ENCODE data around the gene LILRA6.
"Not testable (repeated sequence)": the region's sequence is repeated elsewhere in the genome, so short reads cannot be mapped to it uniquely, and the experiment has no call there.

The LILRA6 gene

DNA sequence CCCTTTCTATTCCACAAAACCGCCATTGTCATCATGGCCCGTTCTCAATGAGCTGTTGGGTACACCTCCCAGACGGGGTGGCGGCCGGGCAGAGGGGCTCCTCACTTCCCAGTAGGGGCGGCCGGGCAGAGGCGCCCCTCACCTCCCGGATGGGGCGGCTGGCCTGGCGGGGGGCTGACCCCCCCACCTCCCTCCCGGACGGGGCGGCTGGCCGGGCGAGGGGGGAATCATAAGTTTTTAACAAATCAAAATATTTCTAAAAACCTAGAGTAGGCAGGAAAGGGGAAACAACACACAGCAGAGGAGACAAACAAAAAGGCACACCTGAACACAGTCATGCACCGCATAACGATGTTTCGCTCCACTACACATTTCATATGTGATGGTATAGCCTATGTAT, 27.9 kb downstream of the LILRA6 start:
- H3K4me1 Mint-ChIP-seq = peaks cover 14 to 24% of the 10 kb centered on the region in 2 donors
- H3K4me3 Mint-ChIP-seq; ATAC-seq (replicated peaks); H3K27me3 Mint-ChIP-seq; H3K27ac Mint-ChIP-seq; DNase-seq; H3K9me3 Mint-ChIP-seq: not testable (repeated sequence)
- peaks cover 41 to 43% of the 10 kb centered on the region in 2 donors for H3K36me3 Mint-ChIP-seq

- Mint-ChIP-seq H3K4me1 (peaks cover 19 to 29% of the 10 kb centered on the region in 2 donors), H3K36me3 (peaks cover 43 to 47% of the 10 kb centered on the region in 2 donors)
- H3K9me3 Mint-ChIP-seq; H3K4me3 Mint-ChIP-seq; ATAC-seq (replicated peaks); H3K27ac Mint-ChIP-seq; H3K27me3 Mint-ChIP-seq; DNase-seq: not testable (repeated sequence)
These were observed 28.4 kb downstream of the LILRA6 start for GRCh38 chr19:54214217-54214616.

- ATAC-seq (replicated peaks) = no peak
- Mint-ChIP-seq H3K4me3 (peak overlapping the region in 1 of 2 donors; percentile 18), H3K27me3 (no peaks in the 10 kb centered on the region), H3K9me3 (peaks cover 0 to 5% of the 10 kb centered on the region in 2 donors), H3K4me1 (peaks cover 48 to 52% of the 10 kb centered on the region in 2 donors), H3K27ac (peak overlapping the region; percentile 82), H3K36me3 (peaks cover 50 to 62% of the 10 kb centered on the region in 2 donors)
- no peak for DNase-seq
These were observed 31.4 kb downstream of the LILRA6 start for GRCh38 chr19:54211235-54211634.

DNA sequence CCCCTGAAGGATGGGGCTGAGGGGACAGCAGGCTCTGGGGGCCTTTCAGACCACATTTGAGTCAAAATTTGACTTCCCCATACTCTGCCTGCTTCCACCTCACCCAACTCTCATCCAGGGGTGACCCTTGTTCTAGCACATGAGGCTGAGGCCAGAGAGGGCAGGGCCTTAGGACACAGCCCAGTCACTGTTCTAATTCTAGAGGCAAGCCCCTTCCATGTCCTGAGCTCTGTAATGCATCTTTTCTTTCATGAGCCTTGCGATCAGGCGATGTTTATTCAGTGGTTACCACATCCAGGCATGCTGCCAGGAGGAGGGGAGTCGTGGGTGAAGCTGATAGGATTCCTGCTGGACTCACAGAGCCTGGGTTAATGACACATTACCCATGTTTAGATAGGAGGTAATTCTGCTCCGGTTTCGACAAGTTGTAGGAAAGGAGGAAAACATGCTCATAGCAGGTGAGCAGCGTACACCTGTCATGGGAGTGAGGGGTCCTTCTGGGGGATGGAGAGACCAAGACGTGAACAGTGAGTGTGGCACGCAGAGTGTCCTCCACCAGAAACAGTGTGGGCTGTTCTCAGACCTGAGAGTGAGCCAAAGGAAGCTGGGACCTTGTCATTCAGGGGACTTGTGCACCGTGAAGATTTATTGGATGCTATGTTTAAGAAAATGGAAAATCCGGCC, 32.6 kb downstream of the LILRA6 start:
- ATAC-seq (replicated peaks) (no peak), DNase-seq (no peak)
- peaks cover 54 to 65% of the 10 kb centered on the region in 2 donors for H3K4me1 Mint-ChIP-seq
- H3K4me3 Mint-ChIP-seq = peak overlapping the region; percentile 57 to 62
- no peaks in the 10 kb centered on the region for H3K27me3 Mint-ChIP-seq
- peaks cover 60 to 73% of the 10 kb centered on the region in 2 donors for H3K36me3 Mint-ChIP-seq
- peaks cover 0 to 5% of the 10 kb centered on the region in 2 donors for H3K9me3 Mint-ChIP-seq
- H3K27ac Mint-ChIP-seq = peak overlapping the region; percentile 99

DNA sequence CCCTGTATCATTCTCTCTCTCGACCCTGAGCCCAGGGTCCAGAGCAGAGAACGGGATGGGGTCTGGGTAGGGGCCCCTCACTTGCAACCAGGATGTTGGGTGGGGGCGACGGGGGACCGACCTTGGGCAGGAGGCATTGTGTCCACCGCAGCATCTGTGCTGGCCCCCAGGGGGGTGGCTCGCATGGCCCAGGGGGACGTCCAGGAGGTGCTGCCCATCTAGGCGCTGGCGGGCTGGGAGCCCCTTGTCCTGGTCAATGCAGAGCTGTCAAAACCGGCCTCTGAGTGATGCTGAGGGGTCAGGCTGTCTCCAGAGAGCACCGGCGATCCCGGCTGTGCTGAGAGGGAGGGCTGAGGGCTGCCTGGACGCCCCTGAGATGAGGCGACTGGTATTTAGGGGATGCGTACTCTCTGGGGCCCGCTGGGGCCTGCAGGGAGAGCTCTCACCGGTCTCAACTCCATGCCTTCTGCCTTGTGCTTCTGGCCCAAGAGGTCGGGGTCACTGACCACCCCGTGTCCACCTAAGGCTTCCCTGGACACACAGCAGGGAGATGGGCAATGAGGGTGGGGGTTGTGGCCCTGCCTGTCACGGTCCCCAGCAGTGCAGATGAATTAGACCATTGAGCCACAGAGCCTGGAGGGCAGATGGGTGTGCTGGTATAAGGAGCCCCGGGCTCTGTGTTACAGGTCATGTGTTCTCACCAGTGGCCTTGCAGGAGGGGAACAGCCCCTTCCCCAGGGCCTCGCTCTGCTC, 33.4 kb downstream of the LILRA6 start:
- Mint-ChIP-seq H3K27ac (peak overlapping the region; percentile 99), H3K4me3 (peak overlapping the region; percentile 57 to 62), H3K4me1 (peaks cover 57 to 72% of the 10 kb centered on the region in 2 donors), H3K36me3 (peaks cover 67 to 80% of the 10 kb centered on the region in 2 donors), H3K27me3 (no peaks in the 10 kb centered on the region), H3K9me3 (peaks cover 0 to 5% of the 10 kb centered on the region in 2 donors)
- no peak for DNase-seq
- no peak for ATAC-seq (replicated peaks)

- Mint-ChIP-seq H3K27me3 (no peaks in the 10 kb centered on the region), H3K36me3 (peaks cover 71 to 81% of the 10 kb centered on the region in 2 donors), H3K27ac (peak overlapping the region; percentile 99), H3K9me3 (peaks cover 0 to 5% of the 10 kb centered on the region in 2 donors), H3K4me1 (peaks cover 57 to 77% of the 10 kb centered on the region in 2 donors), H3K4me3 (peak overlapping the region; percentile 68 to 82)
- ATAC-seq (replicated peaks) (no peak), DNase-seq (no peak)
These were observed 33.9 kb downstream of the LILRA6 start for GRCh38 chr19:54208784-54209057.

- H3K9me3 Mint-ChIP-seq = peaks cover 0 to 5% of the 10 kb centered on the region in 2 donors
- H3K27me3 Mint-ChIP-seq = no peaks in the 10 kb centered on the region
- peak; percentile 81 for DNase-seq
- peak overlapping the region; percentile 99 for H3K27ac Mint-ChIP-seq
- peaks cover 58 to 82% of the 10 kb centered on the region in 2 donors for H3K4me1 Mint-ChIP-seq
- H3K36me3 Mint-ChIP-seq = peaks cover 74 to 84% of the 10 kb centered on the region in 2 donors
- peak; percentile 73 to 78 for ATAC-seq (replicated peaks)
- H3K4me3 Mint-ChIP-seq = peak overlapping the region; percentile 68 to 82
These were observed 34.4 kb downstream of the LILRA6 start for GRCh38 chr19:54207983-54208783.

- no peaks in the 10 kb centered on the region for H3K27me3 Mint-ChIP-seq
- peaks cover 0 to 5% of the 10 kb centered on the region in 2 donors for H3K9me3 Mint-ChIP-seq
- peaks cover 75 to 84% of the 10 kb centered on the region in 2 donors for H3K36me3 Mint-ChIP-seq
- H3K27ac Mint-ChIP-seq = peak overlapping the region; percentile 99
- DNase-seq (no peak), ATAC-seq (replicated peaks) (peak; percentile 5 to 12)
- H3K4me3 Mint-ChIP-seq = peak overlapping the region; percentile 68 to 82
- peaks cover 60 to 88% of the 10 kb centered on the region in 2 donors for H3K4me1 Mint-ChIP-seq
These were observed 35.0 kb downstream of the LILRA6 start for GRCh38 chr19:54207676-54207982.

- peak overlapping the region; percentile 68 to 82 for H3K4me3 Mint-ChIP-seq
- H3K27ac Mint-ChIP-seq = peak overlapping the region; percentile 99
These were observed 35.4 kb downstream of the LILRA6 start for GRCh38 chr19:54207193-54207592.

DNA sequence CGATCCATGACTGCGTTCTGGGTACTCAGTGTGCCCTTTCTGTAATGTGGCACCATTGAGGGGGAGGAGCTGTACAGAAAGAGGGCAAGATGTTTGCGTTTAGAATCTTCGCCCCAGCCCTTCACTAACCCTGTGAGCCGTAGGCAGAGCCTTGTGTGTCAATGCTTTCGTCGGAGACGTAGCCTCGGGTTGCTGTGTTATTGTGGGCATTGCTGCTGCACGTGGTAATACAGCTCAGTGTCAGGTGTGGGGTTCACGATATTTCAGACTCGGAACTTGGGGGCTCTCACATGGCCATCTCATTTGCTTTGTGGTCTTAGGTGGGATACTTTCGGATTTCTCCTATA, 35.8 kb downstream of the LILRA6 start:
- ATAC-seq (replicated peaks) = no peak
- peaks cover 0 to 5% of the 10 kb centered on the region in 2 donors for H3K9me3 Mint-ChIP-seq

More at GRCh38 chr19:54207193-54207592, 35.4 kb downstream of the LILRA6 start:
- H3K36me3 Mint-ChIP-seq = peaks cover 76 to 87% of the 10 kb centered on the region in 2 donors
- DNase-seq; H3K27me3 Mint-ChIP-seq; ATAC-seq (replicated peaks); H3K9me3 Mint-ChIP-seq: not testable (repeated sequence)
- H3K4me1 Mint-ChIP-seq = peaks cover 62 to 92% of the 10 kb centered on the region in 2 donors

DNA sequence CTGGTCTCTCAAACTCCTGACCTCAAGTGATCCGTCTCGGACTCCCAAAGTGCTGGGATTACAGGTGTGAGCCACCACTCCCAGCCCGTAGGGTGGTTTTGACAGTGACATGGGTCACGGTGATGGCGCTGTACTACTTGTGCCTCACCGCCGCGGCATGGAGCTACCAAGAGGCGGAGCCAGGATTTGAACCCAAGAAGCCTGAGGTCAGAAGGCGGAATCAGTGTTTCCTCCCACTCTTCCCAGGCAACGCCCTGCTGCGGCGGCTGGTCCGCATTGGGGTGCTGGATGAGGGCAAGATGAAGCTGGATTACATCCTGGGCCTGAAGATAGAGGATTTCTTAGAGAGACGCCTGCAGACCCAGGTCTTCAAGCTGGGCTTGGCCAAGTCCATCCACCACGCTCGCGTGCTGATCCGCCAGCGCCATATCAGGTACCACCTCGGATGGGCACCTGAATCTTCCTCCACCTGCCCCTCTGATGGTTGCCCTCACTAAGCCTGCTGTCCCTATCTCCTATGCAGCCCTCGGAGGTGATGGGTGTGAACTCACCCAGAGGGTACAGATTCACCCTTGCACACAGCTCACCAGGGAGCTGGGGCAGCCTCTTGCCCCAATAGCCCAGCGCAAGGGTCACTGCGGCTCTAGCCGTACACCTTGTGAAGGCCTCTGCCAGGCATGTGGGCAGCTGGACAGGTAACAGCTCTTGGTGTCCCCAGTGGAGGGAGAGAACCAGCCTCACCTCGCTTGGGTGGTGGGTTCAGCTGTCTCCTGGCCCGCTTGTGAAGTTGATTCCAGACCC, 36.4 kb downstream of the LILRA6 start:
- no peak for DNase-seq

More for the DNA sequence above, 35.8 kb downstream of the LILRA6 start:
- H3K27me3 Mint-ChIP-seq = no peaks in the 10 kb centered on the region
- H3K4me1 Mint-ChIP-seq = peaks cover 62 to 96% of the 10 kb centered on the region in 2 donors
- peaks cover 77 to 88% of the 10 kb centered on the region in 2 donors for H3K36me3 Mint-ChIP-seq
- peak overlapping the region; percentile 42 for H3K27ac Mint-ChIP-seq
- no peak for DNase-seq
- peak overlapping the region; percentile 68 to 82 for H3K4me3 Mint-ChIP-seq

GRCh38 chr19:54204767-54205468, 37.7 kb downstream of the LILRA6 start:
- Mint-ChIP-seq H3K9me3 (no peaks in the 10 kb centered on the region), H3K36me3 (peaks cover 77 to 90% of the 10 kb centered on the region in 2 donors), H3K27me3 (no peaks in the 10 kb centered on the region), H3K4me3 (peak overlapping the region; percentile 51 to 69), H3K4me1 (peaks cover 57 to 92% of the 10 kb centered on the region in 2 donors), H3K27ac (peak overlapping the region; percentile 87)
- ATAC-seq (replicated peaks) (no peak), DNase-seq (no peak)

More for the DNA sequence above, 36.4 kb downstream of the LILRA6 start:
- H3K27me3 Mint-ChIP-seq = no peaks in the 10 kb centered on the region
- peaks cover 0 to 4% of the 10 kb centered on the region in 2 donors for H3K9me3 Mint-ChIP-seq
- peaks cover 61 to 97% of the 10 kb centered on the region in 2 donors for H3K4me1 Mint-ChIP-seq
- no peak for ATAC-seq (replicated peaks)
- H3K36me3 Mint-ChIP-seq = peaks cover 81 to 92% of the 10 kb centered on the region in 2 donors
- peak overlapping the region; percentile 59 for H3K27ac Mint-ChIP-seq
- peak overlapping the region; percentile 68 to 82 for H3K4me3 Mint-ChIP-seq

DNA sequence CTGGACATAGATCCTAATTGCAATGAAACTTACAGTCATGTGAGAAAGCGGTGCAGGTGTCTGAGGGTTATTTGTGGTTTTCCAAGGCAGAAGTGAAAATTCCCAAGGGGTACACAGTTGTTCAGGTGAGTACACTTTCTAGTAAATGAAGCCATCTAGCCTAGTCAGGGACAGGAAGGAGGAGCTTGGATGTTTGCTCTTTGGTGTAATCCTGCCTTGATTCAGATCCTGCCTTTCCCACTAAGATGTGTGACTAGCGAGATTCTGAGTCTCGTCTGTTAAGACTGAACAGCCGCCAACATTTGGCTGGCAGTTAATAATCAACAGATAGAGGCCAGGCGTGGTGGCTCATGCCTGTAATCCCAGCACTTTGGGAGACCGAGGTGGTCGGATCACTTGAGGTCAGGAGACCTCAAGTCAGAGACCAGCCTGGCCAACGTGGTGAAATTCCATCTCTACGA, 39.4 kb downstream of the LILRA6 start:
- Mint-ChIP-seq H3K4me3 (peak overlapping the region; percentile 94 to 100), H3K36me3 (peaks cover 65 to 78% of the 10 kb centered on the region in 2 donors), H3K27me3 (no peaks in the 10 kb centered on the region), H3K9me3 (no peaks in the 10 kb centered on the region), H3K27ac (peak overlapping the region; percentile 83), H3K4me1 (peaks cover 45 to 81% of the 10 kb centered on the region in 2 donors)
- ATAC-seq (replicated peaks) = no peak
- DNase-seq = no peak

All from stimulated activated naive B cell treated with anti-CD40 and anti-IgM and Interleukin-4, amounts not matched to agents 10 μg/mL and 1 μg/mL and 100 μg/mL, for 72 hours (primary cell).